IgD-negative memory B cell (primary cell): Measurements from ENCODE around the gene ZNF595. TPM values are rescaled to one million over a fixed set of nuclear protein-coding genes. Genes with fewer than 3 reads are reported as not detected.
"Not testable (repeated sequence)": the region's sequence is repeated elsewhere in the genome, so short reads cannot be mapped to it uniquely, and the experiment has no call there.

Source experiments
- H3K27ac Mint-ChIP-seq, 3 donors: one replicate each; pipeline ENCODE4 v1.8.0; 2020 to 2022; ENCODE audit warnings: mild to moderate bottlenecking in 3 of 3, mixed read lengths in 3 of 3, moderate library complexity in 1 of 3
- H3K27me3 Mint-ChIP-seq: one replicate; pipeline ENCODE4 v1.8.0; 2021; ENCODE audit warnings: mixed read lengths
- H3K36me3 Mint-ChIP-seq: one replicate; pipeline ENCODE4 v1.8.0; 2020; ENCODE audit warnings: mild to moderate bottlenecking, mixed read lengths
- H3K4me1 Mint-ChIP-seq, 3 donors: one replicate each; pipeline ENCODE4 v1.8.0; 2020 to 2022; ENCODE audit warnings: mixed read lengths in 3 of 3, mild to moderate bottlenecking in 1 of 3
- H3K4me3 Mint-ChIP-seq, 4 donors: one replicate each; pipeline ENCODE4 v1.8.0; 2020 to 2022; ENCODE audit warnings: mild to moderate bottlenecking in 4 of 4, mixed read lengths in 4 of 4, moderate library complexity in 3 of 4
- H3K9me3 Mint-ChIP-seq, 3 donors: one replicate each; pipeline ENCODE4 v1.8.0; 2020 to 2021; ENCODE audit warnings: mixed read lengths in 3 of 3, mild to moderate bottlenecking in 1 of 3
- polyA plus RNA-seq: library from polyadenylated mRNA; unstranded; fragments of 300-500 nt; fragmentation: Illumina TruSeq; gene quantifications from one replicate; pipeline ENCODE4 v1.2.3, GENCODE V29; 2021

The ZNF595 gene
- polyA plus RNA-seq, 1 donor from 2014 or later = 51.0 TPM

DNA sequence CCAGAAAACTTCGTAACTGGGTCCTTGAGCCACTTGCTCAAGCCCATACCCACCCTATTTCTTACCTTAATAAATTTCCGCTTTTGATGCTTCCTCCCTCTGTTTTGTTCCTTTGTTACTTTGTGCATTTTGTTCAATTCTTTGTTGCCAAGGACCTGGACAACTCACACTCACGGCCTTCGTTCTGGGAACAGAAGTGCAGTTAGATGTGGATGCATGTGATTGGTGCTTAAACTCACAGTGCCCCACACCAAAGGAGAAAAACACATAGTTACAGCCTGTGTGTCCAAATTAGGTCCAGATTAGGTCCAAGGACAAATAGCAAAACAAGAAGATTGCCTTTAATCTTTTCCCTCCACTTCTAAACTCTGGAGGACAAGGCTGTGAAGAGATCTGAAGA lies 1.9 kb upstream of the ZNF595 start:
- not testable (repeated sequence) for H3K36me3 Mint-ChIP-seq, H3K4me1 Mint-ChIP-seq, H3K4me3 Mint-ChIP-seq, H3K27me3 Mint-ChIP-seq, H3K27ac Mint-ChIP-seq, H3K9me3 Mint-ChIP-seq

DNA sequence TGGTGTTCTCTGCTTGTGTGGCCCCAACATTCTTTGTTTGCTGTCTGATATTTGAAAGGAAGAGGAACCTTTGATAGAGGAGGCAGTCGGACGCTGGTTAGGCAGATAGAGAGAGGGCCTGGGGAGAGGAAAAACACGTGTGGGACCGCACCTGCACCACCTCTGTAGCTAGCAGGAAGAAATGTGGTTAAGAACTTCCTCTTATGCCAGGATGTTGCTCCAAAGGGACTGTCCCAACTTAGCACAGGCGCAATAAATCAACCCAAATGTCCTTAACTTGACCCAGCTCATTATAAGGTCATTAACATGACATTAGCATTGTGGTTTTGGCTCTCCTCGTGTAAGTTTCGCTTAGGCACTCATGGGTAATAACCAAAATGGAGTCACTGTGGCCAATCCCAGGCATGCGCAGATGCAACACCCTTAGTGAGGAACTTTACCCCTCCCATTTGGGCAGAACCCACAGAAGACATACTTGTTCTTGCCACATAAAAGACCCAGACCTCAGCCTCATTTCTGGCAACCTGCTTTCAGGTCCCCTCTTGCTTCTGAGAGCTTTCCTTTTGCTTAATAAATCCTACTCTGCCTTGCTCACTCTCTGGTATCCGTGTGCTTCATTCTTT lies 1.4 kb upstream of the ZNF595 start:
- not testable (repeated sequence) for H3K9me3 Mint-ChIP-seq, H3K4me1 Mint-ChIP-seq, H3K4me3 Mint-ChIP-seq, H3K27me3 Mint-ChIP-seq, H3K27ac Mint-ChIP-seq, H3K36me3 Mint-ChIP-seq

- not testable (repeated sequence) for H3K4me1 Mint-ChIP-seq, H3K4me3 Mint-ChIP-seq, H3K36me3 Mint-ChIP-seq
Measured at GRCh38 chr4:53521-53920, 400 bp downstream of the ZNF595 start.

DNA sequence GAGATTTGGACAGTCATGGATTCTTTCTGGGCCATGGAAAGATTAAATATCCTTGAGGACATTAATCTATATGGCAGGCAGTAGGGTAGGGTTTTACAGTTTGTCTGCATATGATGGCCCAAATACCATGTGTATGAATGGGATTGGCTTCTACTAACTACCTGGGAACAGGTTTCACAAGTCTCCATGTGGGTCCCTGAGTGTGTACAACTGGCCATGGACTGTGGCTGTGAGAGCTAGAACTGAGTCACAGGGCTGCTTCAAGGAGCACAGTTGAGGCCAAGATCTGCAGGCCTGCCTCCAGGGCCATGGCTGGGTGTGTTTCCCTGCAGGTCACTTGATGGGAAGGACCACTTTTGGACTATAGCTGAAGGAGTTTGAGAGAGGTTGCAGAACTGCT lies 11.6 kb downstream of the ZNF595 start:
- H3K4me1 Mint-ChIP-seq, H3K27ac Mint-ChIP-seq, H3K4me3 Mint-ChIP-seq, H3K36me3 Mint-ChIP-seq, H3K27me3 Mint-ChIP-seq: not testable (repeated sequence)
- peaks cover 9 to 14% (median 11%) of the 10 kb centered on the region in 3 donors for H3K9me3 Mint-ChIP-seq

More at GRCh38 chr4:53521-53920, 400 bp downstream of the ZNF595 start:
- not testable (repeated sequence) for H3K27me3 Mint-ChIP-seq, H3K27ac Mint-ChIP-seq, H3K9me3 Mint-ChIP-seq

GRCh38 chr4:71830-72229 lies 18.7 kb downstream of the ZNF595 start:
- Mint-ChIP-seq H3K4me3 (no peak overlapping the region), H3K4me1 (no peaks in the 10 kb centered on the region), H3K36me3 (peaks cover 32% of the 10 kb centered on the region), H3K9me3 (peaks cover 16 to 51% (median 46%) of the 10 kb centered on the region in 3 donors), H3K27me3 (peaks cover 3% of the 10 kb centered on the region), H3K27ac (no peak overlapping the region)

- Mint-ChIP-seq H3K27me3 (no peaks in the 10 kb centered on the region), H3K27ac (no peak overlapping the region), H3K4me1 (no peaks in the 10 kb centered on the region), H3K9me3 (peaks cover 10 to 52% (median 45%) of the 10 kb centered on the region in 3 donors), H3K4me3 (peak overlapping the region in 2 of 4 donors; percentile 0 to 23), H3K36me3 (peaks cover 27% of the 10 kb centered on the region)
Measured at GRCh38 chr4:85951-86350, 32.8 kb downstream of the ZNF595 start.

- Mint-ChIP-seq H3K9me3 (peaks cover 12 to 56% (median 47%) of the 10 kb centered on the region in 3 donors), H3K4me3 (peak overlapping the region in 1 of 4 donors; percentile 28), H3K36me3 (peaks cover 27% of the 10 kb centered on the region)
- not testable (repeated sequence) for H3K27ac Mint-ChIP-seq, H3K27me3 Mint-ChIP-seq, H3K4me1 Mint-ChIP-seq
Measured at GRCh38 chr4:86559-87324, 33.6 kb downstream of the ZNF595 start.

DNA sequence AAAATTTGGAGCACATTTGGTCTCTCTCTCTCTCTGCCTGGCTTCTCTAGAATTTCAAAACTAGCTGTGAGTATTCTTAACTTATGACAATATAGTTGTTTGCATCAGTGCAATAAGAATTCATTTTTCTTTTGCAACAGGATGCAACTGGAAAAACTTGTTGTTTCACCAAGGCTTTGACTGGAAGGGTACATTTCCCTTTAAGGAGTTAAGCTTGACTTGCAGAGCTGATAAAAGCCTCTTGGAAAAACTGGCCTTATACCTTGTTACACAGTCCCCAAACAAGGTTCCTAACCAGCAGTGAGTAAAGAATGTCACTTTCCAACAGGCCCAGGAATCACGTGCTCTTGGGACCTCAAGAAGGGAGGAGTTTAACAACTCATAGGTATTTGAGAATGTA lies 45.3 kb downstream of the ZNF595 start:
- no peak overlapping the region for H3K4me3 Mint-ChIP-seq
- H3K36me3 Mint-ChIP-seq = no peaks in the 10 kb centered on the region
- H3K9me3 Mint-ChIP-seq = peaks cover 6 to 42% (median 31%) of the 10 kb centered on the region in 3 donors
- H3K27ac Mint-ChIP-seq = no peak overlapping the region
- H3K4me1 Mint-ChIP-seq = no peaks in the 10 kb centered on the region
- H3K27me3 Mint-ChIP-seq = peaks cover 2% of the 10 kb centered on the region

DNA sequence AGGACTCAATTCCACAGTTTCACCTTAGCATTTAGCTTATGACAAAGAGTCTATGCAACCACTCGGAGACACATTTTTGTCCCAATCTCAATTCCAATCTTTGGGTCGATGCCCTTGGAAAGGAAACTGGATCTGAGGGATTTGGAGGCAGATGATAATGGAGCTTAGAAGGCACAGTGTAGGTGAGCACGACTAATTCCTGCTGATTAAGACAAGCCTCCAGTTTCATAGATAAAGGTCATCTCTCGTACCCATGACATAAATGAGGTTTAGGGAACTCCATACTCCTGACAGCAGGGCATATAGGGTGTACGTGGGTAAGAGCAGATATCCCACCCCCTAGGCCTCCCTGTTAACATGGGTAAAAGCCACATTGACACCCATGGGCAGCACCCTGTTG lies 46.7 kb downstream of the ZNF595 start:
- Mint-ChIP-seq H3K27ac (no peak overlapping the region), H3K36me3 (no peaks in the 10 kb centered on the region), H3K27me3 (peaks cover 4% of the 10 kb centered on the region), H3K4me1 (no peaks in the 10 kb centered on the region), H3K9me3 (peaks cover 3 to 35% (median 26%) of the 10 kb centered on the region in 3 donors), H3K4me3 (no peak overlapping the region)

DNA sequence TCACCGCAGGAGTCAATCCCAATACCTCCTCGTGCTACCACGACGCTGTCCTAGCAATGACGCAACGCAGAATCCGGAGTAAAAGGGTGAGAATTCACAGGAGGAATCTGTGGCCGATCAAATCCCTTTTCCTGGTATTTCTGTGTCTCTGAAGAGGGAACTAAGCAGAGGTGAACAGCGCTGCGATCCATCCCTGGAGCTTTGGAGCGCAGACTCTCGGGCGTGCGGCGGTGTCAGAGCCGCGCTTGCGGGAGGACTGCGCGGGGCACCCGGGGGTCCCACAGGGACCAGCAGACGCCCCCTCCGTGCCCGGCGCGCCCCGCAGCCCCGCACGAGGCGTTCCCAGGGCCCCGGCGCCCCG lies 53.9 kb downstream of the ZNF595 start:
- Mint-ChIP-seq H3K36me3 (peaks cover 2% of the 10 kb centered on the region), H3K27ac (no peak overlapping the region), H3K27me3 (peaks cover 37% of the 10 kb centered on the region), H3K9me3 (peaks cover 21 to 53% (median 50%) of the 10 kb centered on the region in 3 donors), H3K4me1 (peaks cover 0 to 2% (median 0%) of the 10 kb centered on the region in 3 donors), H3K4me3 (no peak overlapping the region)

DNA sequence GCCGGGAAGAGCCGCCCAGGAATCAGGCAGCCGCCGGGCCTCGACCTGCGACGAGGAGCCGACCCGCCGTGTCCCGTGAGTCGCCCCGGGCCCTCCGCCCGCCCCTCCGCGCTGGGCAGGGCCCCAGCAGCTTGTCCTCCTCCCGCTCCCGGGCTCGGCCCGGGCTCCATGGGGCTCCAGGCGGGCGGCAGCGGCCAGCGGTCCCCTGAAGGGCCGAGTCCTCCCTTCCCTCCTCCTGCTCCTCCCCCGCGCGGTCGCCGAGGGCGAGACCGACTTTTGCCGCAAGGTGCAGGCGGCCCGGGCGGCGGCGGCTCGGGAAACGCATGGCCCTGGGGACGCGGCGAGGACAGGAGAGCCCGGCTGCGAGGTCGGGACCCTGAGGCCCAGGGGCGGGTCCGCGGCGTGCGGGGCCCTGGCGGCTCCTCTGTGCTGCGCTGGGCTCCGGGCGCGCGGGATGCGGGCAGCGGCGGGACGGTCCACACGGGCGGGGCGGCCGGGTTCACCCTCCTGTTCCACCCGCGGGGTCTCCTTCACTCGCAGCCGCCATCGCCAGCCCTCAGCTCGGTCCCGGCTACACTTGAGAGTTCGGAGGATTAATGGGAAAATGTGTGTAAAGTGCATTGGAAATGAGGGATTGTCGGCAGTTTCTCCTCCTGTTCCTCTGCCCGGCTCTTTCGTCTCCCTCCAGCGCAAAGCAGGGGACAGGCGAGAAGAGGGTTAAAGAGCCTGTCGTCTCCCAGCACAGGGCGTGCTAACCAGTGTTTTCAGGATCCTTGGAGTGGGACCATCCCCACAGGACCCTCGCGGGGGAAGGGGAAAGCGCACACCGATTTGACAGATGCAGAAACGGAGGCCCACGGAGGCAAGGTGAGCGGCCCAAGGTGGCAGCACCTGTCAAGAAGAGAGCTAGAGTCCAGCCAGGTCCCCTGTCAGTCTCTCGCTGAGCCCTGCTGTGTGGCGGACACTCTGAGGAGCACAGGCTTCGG lies 54.6 kb downstream of the ZNF595 start:
- Mint-ChIP-seq H3K9me3 (peaks cover 21 to 53% (median 46%) of the 10 kb centered on the region in 3 donors), H3K4me3 (peak overlapping the region in 2 of 4 donors; percentile 53 to 74)

DNA sequence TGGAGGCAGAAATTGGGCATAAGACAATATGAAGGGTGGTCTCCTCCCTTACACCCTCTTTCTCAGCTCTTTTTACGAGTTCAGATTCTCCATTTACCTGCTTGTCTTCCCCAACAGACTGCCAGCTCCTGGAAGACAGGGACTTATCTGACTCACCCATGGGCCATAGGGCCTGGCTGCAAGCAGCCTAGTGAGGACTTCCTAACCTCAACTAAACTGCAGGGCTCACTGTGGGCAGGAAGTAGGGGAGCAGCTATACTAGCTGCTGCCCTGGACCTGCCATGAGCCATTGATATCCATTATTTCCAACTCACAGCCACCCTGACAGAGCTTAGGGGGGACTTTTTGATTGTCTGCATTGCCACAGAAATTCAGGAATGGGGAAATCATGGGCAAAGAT lies 59.6 kb downstream of the ZNF595 start:
- Mint-ChIP-seq H3K4me1 (peaks cover 0 to 7% (median 4%) of the 10 kb centered on the region in 3 donors), H3K9me3 (peaks cover 14 to 45% (median 36%) of the 10 kb centered on the region in 3 donors), H3K27me3 (peaks cover 24% of the 10 kb centered on the region), H3K4me3 (no peak overlapping the region), H3K27ac (no peak overlapping the region), H3K36me3 (peaks cover 8% of the 10 kb centered on the region)

More for the DNA sequence above, 54.6 kb downstream of the ZNF595 start:
- H3K36me3 Mint-ChIP-seq = peaks cover 2% of the 10 kb centered on the region
- peaks cover 0 to 2% (median 0%) of the 10 kb centered on the region in 3 donors for H3K4me1 Mint-ChIP-seq
- peaks cover 37% of the 10 kb centered on the region for H3K27me3 Mint-ChIP-seq
- no peak overlapping the region for H3K27ac Mint-ChIP-seq

DNA sequence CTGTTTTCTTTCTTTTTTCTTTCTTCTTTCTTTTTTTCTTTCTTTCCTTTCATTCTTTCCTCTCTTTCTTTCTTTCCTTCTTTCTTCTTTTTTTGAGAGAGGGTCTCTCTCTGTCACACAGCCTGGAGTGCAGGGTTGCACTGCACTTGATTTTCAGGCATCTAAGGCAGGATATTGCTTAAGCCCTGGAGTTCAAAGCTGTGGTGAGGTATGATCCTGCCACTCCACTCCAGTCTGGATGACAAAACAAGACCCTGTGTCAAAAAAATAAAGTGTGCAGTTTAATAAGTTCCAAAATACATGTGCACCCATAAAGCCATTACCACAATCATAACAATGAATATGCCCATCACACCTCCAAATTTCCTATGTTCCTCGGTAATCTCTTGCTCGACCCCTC lies 60.6 kb downstream of the ZNF595 start:
- Mint-ChIP-seq H3K4me1 (peaks cover 0 to 7% (median 4%) of the 10 kb centered on the region in 3 donors), H3K9me3 (peaks cover 14 to 43% (median 34%) of the 10 kb centered on the region in 3 donors), H3K27me3 (peaks cover 16% of the 10 kb centered on the region), H3K4me3 (no peak overlapping the region), H3K27ac (peak overlapping the region in 1 of 3 donors; percentile 83), H3K36me3 (peaks cover 6% of the 10 kb centered on the region)

GRCh38 chr4:114149-114548 lies 61.0 kb downstream of the ZNF595 start:
- Mint-ChIP-seq H3K4me3 (no peak overlapping the region), H3K36me3 (peaks cover 8% of the 10 kb centered on the region), H3K27ac (no peak overlapping the region), H3K27me3 (peaks cover 12% of the 10 kb centered on the region), H3K4me1 (peaks cover 0 to 6% (median 4%) of the 10 kb centered on the region in 3 donors), H3K9me3 (peaks cover 13 to 38% (median 32%) of the 10 kb centered on the region in 3 donors)

DNA sequence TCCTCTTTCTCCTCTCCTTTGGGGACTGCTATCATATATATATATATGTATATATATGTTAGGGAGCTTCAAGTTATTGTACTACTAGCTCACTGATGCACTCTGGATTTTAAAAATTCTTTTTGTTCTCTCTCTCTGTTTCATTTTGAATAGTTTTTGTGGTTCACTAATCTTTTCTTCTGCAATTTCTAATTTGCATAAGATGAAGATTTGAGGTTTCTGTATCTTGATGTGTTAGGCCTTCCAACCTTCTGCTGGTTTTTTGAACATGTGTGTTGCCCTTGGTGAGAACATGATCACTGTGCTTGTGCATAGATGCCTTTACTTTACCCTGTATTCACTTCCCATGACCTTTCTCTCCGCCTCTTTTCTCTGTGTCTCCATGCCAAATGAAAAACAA lies 63.4 kb downstream of the ZNF595 start:
- peaks cover 5% of the 10 kb centered on the region for H3K27me3 Mint-ChIP-seq

More for the DNA sequence above, 63.4 kb downstream of the ZNF595 start:
- Mint-ChIP-seq H3K36me3 (peaks cover 9% of the 10 kb centered on the region), H3K27ac (no peak overlapping the region), H3K4me3 (peak overlapping the region in 2 of 4 donors; percentile 4 to 15), H3K4me1 (peaks cover 4 to 10% (median 5%) of the 10 kb centered on the region in 3 donors), H3K9me3 (peaks cover 5 to 31% (median 26%) of the 10 kb centered on the region in 3 donors)
